ENCODE results near the gene CAMTA1.

DNA sequence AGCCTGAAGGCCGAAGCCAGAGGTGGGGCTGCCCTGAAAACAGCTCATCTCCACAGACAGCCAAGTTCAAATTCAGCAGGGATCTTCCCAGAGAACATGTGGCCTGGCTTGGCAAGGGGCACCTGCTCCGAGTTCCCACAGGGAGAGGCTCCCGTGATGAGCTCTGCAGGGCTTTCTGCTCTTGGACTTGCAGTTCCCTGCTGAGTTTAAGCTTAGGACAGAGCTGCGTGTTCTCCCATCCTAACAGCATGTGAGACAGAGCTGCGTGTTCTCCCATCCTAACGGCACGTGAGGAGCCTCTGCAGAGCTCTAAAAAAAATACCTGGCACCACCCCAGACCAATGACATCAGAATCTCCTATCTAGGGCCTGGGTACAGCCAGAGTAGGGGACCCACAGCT, 872.8 kb downstream of the CAMTA1 start:
- TF ChIP-seq MAX (IDR thresholded peaks at IDR 0.05) (no peak), SP1 (IDR thresholded peaks at IDR 0.05; ENCODE audit: low read depth) (no peak)

All from HCT116 (cell line).